Effector memory CD4-positive, alpha-beta T cell (primary cell): ENCODE data around the gene UVRAG.

Experiments
- DNase-seq, 3 donors: peaks; one replicate each; pipeline ENCODE4 v3.0.0-alpha.2; 2020
- H3K27ac ChIP-seq: 2 replicates; pipeline ENCODE4 v1.7.0; 2013; ENCODE audit warnings: mild to moderate bottlenecking, low read length, moderate library complexity; ENCODE audit not compliant: insufficient read depth, poor library complexity, severe bottlenecking
- H3K27me3 ChIP-seq: replicated peaks from 2 replicates; pipeline ENCODE4 v1.7.0; 2013; ENCODE audit warnings: mild to moderate bottlenecking, low read length; ENCODE audit not compliant: insufficient read depth, control insufficient read depth, poor library complexity, severe bottlenecking
- H3K36me3 ChIP-seq: 2 replicates; pipeline ENCODE4 v1.7.0; 2013; ENCODE audit warnings: mild to moderate bottlenecking, low read length, moderate library complexity; ENCODE audit not compliant: control insufficient read depth, insufficient read depth
- H3K4me1 ChIP-seq: 2 replicates; pipeline ENCODE4 v1.7.0; 2013; ENCODE audit warnings: low read length, mild to moderate bottlenecking; ENCODE audit not compliant: control insufficient read depth, insufficient read depth, poor library complexity, severe bottlenecking
- H3K4me3 ChIP-seq: 2 replicates; pipeline ENCODE4 v1.7.0; 2013; ENCODE audit warnings: low read length, low read depth, mild to moderate bottlenecking; ENCODE audit not compliant: insufficient read depth, poor library complexity, severe bottlenecking
- H3K9me3 ChIP-seq: 2 replicates; pipeline ENCODE4 v1.7.0; 2013; ENCODE audit warnings: mild to moderate bottlenecking, low read length, moderate library complexity; ENCODE audit not compliant: control insufficient read depth

The UVRAG gene

GRCh38 chr11:76025817-76026216 is 210.8 kb downstream of the UVRAG start:
- Histone ChIP-seq H3K4me1 (no peaks in the 10 kb centered on the region), H3K27me3 (no peaks in the 10 kb centered on the region), H3K36me3 (no peaks in the 10 kb centered on the region), H3K4me3 (no peak overlapping the region), H3K27ac (no peak overlapping the region), H3K9me3 (no peaks in the 10 kb centered on the region)
- DNase-seq = no peak

GRCh38 chr11:76026281-76026680 is 211.3 kb downstream of the UVRAG start:
- no peaks in the 10 kb centered on the region for H3K36me3 ChIP-seq
- no peaks in the 10 kb centered on the region for H3K27me3 ChIP-seq
- H3K9me3 ChIP-seq = no peaks in the 10 kb centered on the region
- DNase-seq = no peak
- no peak overlapping the region for H3K27ac ChIP-seq
- H3K4me1 ChIP-seq = no peaks in the 10 kb centered on the region
- H3K4me3 ChIP-seq = no peak overlapping the region

GRCh38 chr11:76026862-76027261 is 211.9 kb downstream of the UVRAG start:
- no peaks in the 10 kb centered on the region for H3K27me3 ChIP-seq
- DNase-seq = no peak
- H3K4me3 ChIP-seq = no peak overlapping the region
- H3K9me3 ChIP-seq = no peaks in the 10 kb centered on the region
- H3K4me1 ChIP-seq = no peaks in the 10 kb centered on the region
- H3K27ac ChIP-seq = no peak overlapping the region
- H3K36me3 ChIP-seq = no peaks in the 10 kb centered on the region

- no peak overlapping the region for H3K27ac ChIP-seq
- no peaks in the 10 kb centered on the region for H3K4me1 ChIP-seq
- no peak overlapping the region for H3K4me3 ChIP-seq
- DNase-seq = no peak
- H3K36me3 ChIP-seq = no peaks in the 10 kb centered on the region
- H3K27me3 ChIP-seq = no peaks in the 10 kb centered on the region
- H3K9me3 ChIP-seq = no peaks in the 10 kb centered on the region
These were observed 215.3 kb downstream of the UVRAG start for GRCh38 chr11:76030286-76030685.

- Histone ChIP-seq H3K9me3 (no peaks in the 10 kb centered on the region), H3K4me3 (no peak overlapping the region), H3K4me1 (no peaks in the 10 kb centered on the region), H3K36me3 (no peaks in the 10 kb centered on the region), H3K27ac (no peak overlapping the region), H3K27me3 (no peaks in the 10 kb centered on the region)
- DNase-seq = no peak
These were observed 216.1 kb downstream of the UVRAG start for GRCh38 chr11:76030968-76031590.

GRCh38 chr11:76033699-76034098 is 218.7 kb downstream of the UVRAG start:
- Histone ChIP-seq H3K27me3 (no peaks in the 10 kb centered on the region), H3K4me1 (no peaks in the 10 kb centered on the region), H3K4me3 (no peak overlapping the region), H3K9me3 (no peaks in the 10 kb centered on the region), H3K27ac (no peak overlapping the region), H3K36me3 (no peaks in the 10 kb centered on the region)
- no peak for DNase-seq

GRCh38 chr11:76035020-76035419 is 220.0 kb downstream of the UVRAG start:
- Histone ChIP-seq H3K27me3 (no peaks in the 10 kb centered on the region), H3K36me3 (no peaks in the 10 kb centered on the region), H3K27ac (no peak overlapping the region), H3K4me1 (no peaks in the 10 kb centered on the region), H3K4me3 (no peak overlapping the region), H3K9me3 (no peaks in the 10 kb centered on the region)
- DNase-seq = no peak

- peaks cover 5% of the 10 kb centered on the region for H3K36me3 ChIP-seq
- H3K4me3 ChIP-seq = no peak overlapping the region
- no peaks in the 10 kb centered on the region for H3K9me3 ChIP-seq
- no peaks in the 10 kb centered on the region for H3K4me1 ChIP-seq
- no peak for DNase-seq
- H3K27ac ChIP-seq = no peak overlapping the region
- H3K27me3 ChIP-seq = no peaks in the 10 kb centered on the region
These were observed 223.6 kb downstream of the UVRAG start for GRCh38 chr11:76038608-76039007.

GRCh38 chr11:76041208-76041607 is 226.2 kb downstream of the UVRAG start:
- no peak overlapping the region for H3K4me3 ChIP-seq
- H3K27ac ChIP-seq = no peak overlapping the region
- H3K9me3 ChIP-seq = no peaks in the 10 kb centered on the region
- H3K4me1 ChIP-seq = no peaks in the 10 kb centered on the region
- no peak for DNase-seq
- H3K27me3 ChIP-seq = no peaks in the 10 kb centered on the region
- peaks cover 5% of the 10 kb centered on the region for H3K36me3 ChIP-seq

GRCh38 chr11:76044750-76045320 is 229.8 kb downstream of the UVRAG start:
- peaks cover 5% of the 10 kb centered on the region for H3K36me3 ChIP-seq
- H3K27ac ChIP-seq = no peak overlapping the region
- H3K4me3 ChIP-seq = no peak overlapping the region
- peaks cover 6% of the 10 kb centered on the region for H3K9me3 ChIP-seq
- no peaks in the 10 kb centered on the region for H3K27me3 ChIP-seq
- no peaks in the 10 kb centered on the region for H3K4me1 ChIP-seq
- no peak for DNase-seq
